ENCODE measurements around the gene CRABP2. TPM values are rescaled to one million over a fixed set of nuclear protein-coding genes. Genes with fewer than 3 reads are reported as not detected.
A peak's percentile ranks its signal among the peaks of the same experiment; 100 is the strongest.

CRABP2 gene
- total RNA-seq, 1 experiment from 2014 or later, result 1,115 TPM

- no peaks in the 10 kb centered on the region for H3K27me3 ChIP-seq (ENCODE audit: control insufficient read depth, insufficient read depth, low read length)
- ChIA-PET CTCF (interaction anchor here (1.1 kb wide), 1 partner anchor 27 kb away, joined by 6 read pairs; no protein-coding TSS in a partner anchor), POLR2A (no interaction called here)
- peak overlapping the region; percentile 95 for H3K27ac ChIP-seq (ENCODE audit: low read length)
- intact Hi-C loops (cut with micrococcal nuclease; ENCODE audit: unreplicated experiment) (no loop called here), in situ Hi-C loops (cut with HindIII; ENCODE audit: low pct_unique_long_range_greater_than_20kb, low sequenced_read_pairs) (no loop called here)
- TSS peak; percentile 80 for BruUV-seq (replicated peaks)
- H3K36me3 ChIP-seq (ENCODE audit: control insufficient read depth, insufficient read depth, low read length), result peaks cover 8% of the 10 kb centered on the region
- peak overlapping the region; percentile 77 to 80 for H3K4me3 ChIP-seq (ENCODE audit: low read depth in 2 of 2, low read length in 2 of 2)
- no peaks in the 10 kb centered on the region for H3K9me3 ChIP-seq (ENCODE audit: control insufficient read depth, insufficient read depth, low read depth, low read length)
- TF ChIP-seq SIN3A (IDR thresholded peaks at IDR 0.05; ENCODE audit: borderline replicate concordance, insufficient read depth, low read depth, low read length) (no peak), REST (IDR thresholded peaks at IDR 0.05; ENCODE audit: insufficient read depth in 1 of 2, low read depth in 2 of 2, low read length in 1 of 2) (no peak), POLR2AphosphoS5 (IDR thresholded peaks at IDR 0.05; ENCODE audit: low read depth, low read length) (no peak)
- no peak for ATAC-seq
- H3K4me1 ChIP-seq (ENCODE audit: control insufficient read depth, insufficient read depth, low read length), result peaks cover 25% of the 10 kb centered on the region
- DNase-seq (ENCODE audit: low read depth, low spot score), result no peak
Observed at GRCh38 chr1:156752843-156753482, 47.6 kb upstream of the CRABP2 start.

- Histone ChIP-seq H3K9me3 (ENCODE audit: control insufficient read depth, insufficient read depth, low read depth, low read length) (no peaks in the 10 kb centered on the region), H3K27ac (ENCODE audit: low read length) (peak overlapping the region; percentile 95), H3K4me1 (ENCODE audit: control insufficient read depth, insufficient read depth, low read length) (peaks cover 31% of the 10 kb centered on the region), H3K36me3 (ENCODE audit: control insufficient read depth, insufficient read depth, low read length) (peaks cover 8% of the 10 kb centered on the region), H3K4me3 (ENCODE audit: low read depth in 2 of 2, low read length in 2 of 2) (peak overlapping the region; percentile 77 to 80), H3K27me3 (ENCODE audit: control insufficient read depth, insufficient read depth, low read length) (no peaks in the 10 kb centered on the region)
- intact Hi-C loops (cut with micrococcal nuclease; ENCODE audit: unreplicated experiment), result no loop called here
- BruUV-seq (replicated peaks), result no TSS peak
- no peak for DNase-seq (ENCODE audit: low read depth, low spot score)
- POLR2A ChIA-PET, result interaction anchor here (0.6 to 1.0 kb wide), 4 partner anchors 11 to 112 kb away, joined by 3 to 10 read pairs (median 6); partner anchors contain the start of gene PRCC
- CTCF ChIA-PET, result interaction anchor here (1.1 to 1.4 kb wide), 2 partner anchors 26 to 63 kb away, joined by 6 read pairs; no protein-coding TSS in a partner anchor
- TF ChIP-seq POLR2AphosphoS5 (IDR thresholded peaks at IDR 0.05; ENCODE audit: low read depth, low read length), result peak; percentile 38; the same call in 1 of the 2 replicates
- no peak for TF ChIP-seq CTCF (IDR thresholded peaks at IDR 0.05)
- TF ChIP-seq TCF7L2 (IDR thresholded peaks at IDR 0.05; ENCODE audit: low read depth, low read length), result 0 out of 2 replicates have a peak, but pooled peaks have one; percentile 23
- no peak; a peak in 1 of 4 replicates for TF ChIP-seq REST (IDR thresholded peaks at IDR 0.05; ENCODE audit: insufficient read depth in 1 of 2, low read depth in 2 of 2, low read length in 1 of 2)
- TF ChIP-seq SIN3A (IDR thresholded peaks at IDR 0.05; ENCODE audit: borderline replicate concordance, insufficient read depth, low read depth, low read length), result peak; percentile 64; the same call in 1 of the 2 replicates
- in situ Hi-C loops (cut with HindIII; ENCODE audit: low pct_unique_long_range_greater_than_20kb, low sequenced_read_pairs), result no loop called here
- peak; percentile 79 for ATAC-seq
Observed at GRCh38 chr1:156751757-156752481, 46.5 kb upstream of the CRABP2 start.

Data from Panc1 (cell line).